Stimulated activated naive CD8-positive, alpha-beta T cell treated with anti-CD3 and anti-CD28 coated beads, Interleukin-15, amount 100 ng/mL, for 72 hours (primary cell): ENCODE measurements around the gene CLEC7A.

Source experiments
- ATAC-seq: fragments of 150-1000 bp; cut with Tn5 transposase; 2 replicates; pipeline ENCODE4 v1.10.0; 2021; ENCODE audit warnings: mild to moderate bottlenecking, moderate library complexity
- DNase-seq, 2 donors: peaks; one replicate each; pipeline ENCODE4 v3.0.0; 2021 to 2022
- H3K27ac Mint-ChIP-seq, 2 donors: one replicate each; pipeline ENCODE4 v1.8.0; 2022; ENCODE audit warnings: mild to moderate bottlenecking in 2 of 2, mixed read lengths in 2 of 2, moderate library complexity in 2 of 2
- H3K27me3 Mint-ChIP-seq: one replicate; pipeline ENCODE4 v1.8.0; 2022; ENCODE audit warnings: mixed read lengths
- H3K4me1 Mint-ChIP-seq: one replicate; pipeline ENCODE4 v1.8.0; 2022; ENCODE audit warnings: mild to moderate bottlenecking, mixed read lengths
- H3K4me3 Mint-ChIP-seq, 2 donors: one replicate each; pipeline ENCODE4 v1.8.0; 2022; ENCODE audit warnings: mild to moderate bottlenecking in 2 of 2, mixed read lengths in 2 of 2, moderate library complexity in 1 of 2
- H3K9me3 Mint-ChIP-seq, 2 donors: one replicate each; pipeline ENCODE4 v1.8.0; 2022; ENCODE audit warnings: mixed read lengths in 2 of 2

Gene CLEC7A

DNA sequence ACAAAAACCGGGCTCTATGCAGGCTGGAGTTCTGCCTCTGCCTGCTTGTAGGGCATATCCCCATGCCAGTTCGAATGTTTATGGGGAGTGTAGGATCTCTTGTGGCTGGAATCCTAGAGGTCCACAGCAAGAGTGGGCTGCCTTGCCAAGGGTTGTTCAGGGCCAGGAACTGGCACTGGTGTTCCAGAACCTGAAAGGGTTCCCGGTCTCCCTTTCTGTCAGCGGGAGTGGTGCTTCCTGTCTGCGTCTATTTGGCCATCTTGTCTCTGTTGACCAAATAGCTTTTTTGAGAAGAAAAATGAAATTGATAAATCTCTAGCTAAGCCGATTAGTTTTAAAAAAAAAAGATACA, 24.1 kb upstream of the CLEC7A start:
- H3K4me1 Mint-ChIP-seq = peaks cover 9% of the 10 kb centered on the region
- DNase-seq (no peak), ATAC-seq (no peak)
- peak overlapping the region; percentile 94 to 97 for H3K4me3 Mint-ChIP-seq
- no peak overlapping the region for H3K27ac Mint-ChIP-seq
- no peaks in the 10 kb centered on the region for H3K9me3 Mint-ChIP-seq
- H3K27me3 Mint-ChIP-seq = peaks cover 14% of the 10 kb centered on the region

DNA sequence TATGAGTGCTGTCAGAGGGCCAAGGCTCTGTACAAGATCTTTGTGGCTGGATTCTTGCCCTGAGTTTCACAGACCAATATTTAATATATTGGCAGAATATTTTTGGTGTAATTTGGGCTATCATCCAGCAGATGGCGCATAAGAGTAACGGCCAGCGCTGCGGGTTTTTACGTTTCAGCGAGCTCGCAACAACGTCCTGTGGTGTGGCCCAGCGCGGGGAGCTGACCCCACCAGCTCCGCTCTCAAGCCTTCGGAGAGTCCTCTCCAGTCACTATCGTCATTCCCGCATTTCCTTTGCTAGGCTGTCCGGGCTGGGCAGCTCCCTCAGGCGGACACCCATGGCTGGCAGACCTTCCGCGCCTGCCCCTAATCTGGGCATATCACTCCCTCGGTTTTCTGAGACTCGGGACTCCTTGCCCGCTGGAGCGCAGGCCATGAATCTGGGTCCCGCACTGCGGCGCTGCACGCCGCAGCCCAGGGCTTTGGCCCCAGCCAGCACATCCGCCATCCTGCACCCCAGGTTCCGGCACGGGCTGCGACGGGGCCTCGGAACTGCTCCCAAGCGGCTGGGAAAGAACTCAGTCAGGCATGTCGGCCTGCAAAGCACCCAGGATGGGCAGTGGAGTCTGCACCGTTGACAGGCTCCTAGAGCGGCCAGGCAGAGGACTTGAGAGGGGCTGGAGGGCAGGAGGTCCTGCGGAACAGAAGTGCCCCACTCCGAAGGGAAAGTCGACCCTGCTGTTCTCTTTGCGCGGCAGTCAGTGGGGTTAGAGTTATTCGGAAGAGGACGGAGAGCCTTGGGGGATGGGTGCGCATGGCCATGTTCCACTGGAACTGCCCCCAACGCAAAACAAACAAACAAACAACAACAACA, 23.5 kb upstream of the CLEC7A start:
- Mint-ChIP-seq H3K27me3 (peaks cover 11% of the 10 kb centered on the region), H3K4me3 (peak overlapping the region; percentile 94 to 97), H3K9me3 (no peaks in the 10 kb centered on the region), H3K27ac (peak overlapping the region; percentile 69 to 79), H3K4me1 (peaks cover 9% of the 10 kb centered on the region)
- ATAC-seq (peak; percentile 90), DNase-seq (peak; percentile 60 to 74)

DNA sequence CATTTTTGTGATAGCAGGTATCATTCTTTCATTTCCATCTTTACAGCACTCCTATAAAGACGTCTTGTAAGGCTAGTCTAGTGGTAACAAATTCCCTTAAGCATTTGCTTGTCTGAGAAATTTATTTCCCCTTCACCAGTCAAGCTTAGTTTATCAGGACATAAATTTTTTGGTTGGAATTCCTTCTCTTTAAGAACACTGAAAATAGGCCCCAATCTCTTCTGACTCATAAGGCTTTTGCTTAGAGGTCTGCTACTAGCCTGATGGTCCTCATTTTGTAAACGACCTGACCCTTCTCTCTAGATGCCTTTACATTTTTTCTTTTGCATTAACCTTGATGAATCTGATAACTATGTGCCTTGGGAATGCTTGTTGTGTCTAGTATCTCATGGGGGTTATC, 21.6 kb upstream of the CLEC7A start:
- Mint-ChIP-seq H3K4me1 (peaks cover 9% of the 10 kb centered on the region), H3K27me3 (peaks cover 11% of the 10 kb centered on the region)

DNA sequence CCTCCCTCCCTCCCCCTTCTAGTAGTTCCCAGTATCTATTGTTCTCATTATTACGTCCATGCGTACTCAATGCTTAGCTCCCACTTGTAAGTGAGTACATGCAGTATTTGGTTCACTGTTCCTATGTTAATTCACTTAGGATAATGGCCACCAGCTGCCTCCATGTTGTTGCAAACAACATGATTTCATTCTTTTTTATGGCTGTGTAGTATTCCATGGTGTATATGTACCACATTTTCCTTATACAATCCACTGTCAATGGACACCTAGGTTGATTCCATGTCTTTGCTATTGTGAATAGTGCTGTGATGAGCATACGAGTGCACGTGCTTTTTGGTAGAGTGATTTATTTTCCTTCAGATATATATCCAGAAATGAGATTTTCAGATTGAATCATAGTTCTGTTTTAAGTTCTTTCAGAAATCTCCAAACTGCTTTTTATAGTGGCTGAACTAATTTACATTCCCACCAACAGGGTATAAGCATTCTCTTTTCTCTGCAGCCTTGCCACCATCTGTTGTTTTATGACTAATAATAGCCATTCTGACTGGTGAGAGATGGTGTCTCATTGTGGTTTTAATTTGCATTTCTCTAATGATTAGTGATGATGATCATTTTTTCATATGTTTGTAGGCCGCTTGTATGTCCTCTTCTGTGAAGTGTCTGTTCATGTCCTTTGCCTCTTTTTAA, 17.9 kb upstream of the CLEC7A start:
- Mint-ChIP-seq H3K4me1 (no peaks in the 10 kb centered on the region), H3K27me3 (peaks cover 7% of the 10 kb centered on the region), H3K9me3 (no peaks in the 10 kb centered on the region), H3K27ac (no peak overlapping the region), H3K4me3 (no peak overlapping the region)
- ATAC-seq (peak; percentile 67), DNase-seq (no peak)

More for the DNA sequence above, 21.6 kb upstream of the CLEC7A start:
- Mint-ChIP-seq H3K27ac (no peak overlapping the region), H3K9me3 (no peaks in the 10 kb centered on the region), H3K4me3 (no peak overlapping the region)
- ATAC-seq (no peak), DNase-seq (no peak)

DNA sequence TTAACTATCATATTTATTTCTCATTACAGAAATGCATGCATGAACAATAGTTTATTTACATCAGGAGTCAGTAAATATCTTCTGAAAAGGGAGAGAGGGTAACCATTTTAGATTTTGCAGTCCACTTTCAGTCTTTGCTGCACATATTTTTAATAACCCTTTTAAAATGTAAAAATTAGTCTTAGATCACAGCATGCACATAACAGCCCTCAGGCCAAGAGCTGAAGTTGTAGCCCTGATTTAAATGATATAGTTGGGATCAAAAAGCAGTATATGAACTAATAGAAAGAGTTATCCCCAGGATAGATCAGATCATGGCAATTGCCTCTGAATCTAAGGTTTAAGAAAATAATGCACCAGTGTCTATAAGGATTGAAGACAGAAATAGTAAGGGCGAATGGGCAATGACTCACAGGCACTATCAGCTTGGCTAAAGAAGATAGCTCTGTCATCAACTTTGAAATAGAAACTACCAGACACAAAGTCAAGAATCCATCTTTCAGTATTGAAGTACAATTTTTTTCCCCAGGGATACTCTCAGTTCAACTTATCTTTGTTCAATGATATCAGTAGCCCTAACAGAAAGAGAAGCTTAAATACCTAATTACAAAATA, 13.1 kb upstream of the CLEC7A start:
- DNase-seq = no peak
- peak overlapping the region in 1 of 2 donors; percentile 17 for H3K27ac Mint-ChIP-seq

DNA sequence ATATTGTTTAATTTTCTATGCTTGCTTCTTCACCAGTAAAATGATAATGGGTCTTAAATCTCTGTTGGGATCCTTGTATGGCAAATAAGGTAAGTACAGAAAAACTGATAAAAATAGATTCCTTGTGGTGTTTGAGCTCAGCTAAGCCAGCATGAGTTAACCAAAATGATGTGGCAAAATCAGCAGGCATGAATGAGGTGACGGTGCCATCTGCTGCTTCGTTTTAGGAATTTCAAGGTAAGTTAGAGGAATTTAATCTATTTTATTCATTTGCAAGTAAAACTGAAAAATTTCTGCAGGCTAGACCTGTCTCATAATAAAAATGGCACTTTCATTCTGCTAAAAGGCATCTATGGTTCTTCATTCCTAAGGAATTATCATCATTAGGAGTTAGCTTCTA, 10.0 kb upstream of the CLEC7A start:
- peaks cover 6% of the 10 kb centered on the region for H3K27me3 Mint-ChIP-seq
- no peak overlapping the region for H3K4me3 Mint-ChIP-seq
- ATAC-seq (no peak), DNase-seq (peak; percentile 18 to 45)
- no peaks in the 10 kb centered on the region for H3K4me1 Mint-ChIP-seq
- H3K27ac Mint-ChIP-seq = no peak overlapping the region
- H3K9me3 Mint-ChIP-seq = no peaks in the 10 kb centered on the region

More for the DNA sequence above, 13.1 kb upstream of the CLEC7A start:
- Mint-ChIP-seq H3K9me3 (no peaks in the 10 kb centered on the region), H3K27me3 (peaks cover 7% of the 10 kb centered on the region), H3K4me1 (no peaks in the 10 kb centered on the region), H3K4me3 (no peak overlapping the region)
- no peak for ATAC-seq

DNA sequence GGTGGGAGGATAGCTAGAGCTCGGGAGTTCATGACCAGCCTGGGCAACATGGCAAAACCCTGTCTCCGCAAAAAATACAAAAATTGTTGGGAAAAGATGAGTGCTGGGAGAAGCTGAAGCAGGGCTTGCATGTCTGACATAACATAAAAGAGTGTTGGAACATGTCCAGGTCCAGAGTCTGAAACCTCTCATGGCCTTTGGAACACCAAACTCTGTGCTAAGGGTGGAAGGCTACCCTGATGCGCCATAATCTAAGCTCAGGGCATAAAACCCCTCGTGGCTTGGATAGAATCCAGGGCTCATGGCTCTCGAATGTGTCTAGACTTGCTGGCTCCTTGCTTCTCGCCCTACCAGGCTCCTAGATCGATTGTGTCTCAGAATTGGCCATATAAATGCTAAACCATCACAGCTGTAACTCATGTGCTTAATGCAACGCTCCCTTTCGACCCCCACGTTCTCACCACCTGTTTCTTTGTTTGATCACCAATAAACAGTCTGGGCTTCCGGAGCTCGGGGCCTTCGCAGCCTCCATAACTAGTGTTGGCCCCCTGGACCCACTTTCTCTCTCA, 6.7 kb upstream of the CLEC7A start:
- ATAC-seq (no peak), DNase-seq (no peak)
- H3K27me3 Mint-ChIP-seq = peaks cover 8% of the 10 kb centered on the region
- no peak overlapping the region for H3K4me3 Mint-ChIP-seq
- no peaks in the 10 kb centered on the region for H3K4me1 Mint-ChIP-seq
- H3K9me3 Mint-ChIP-seq = no peaks in the 10 kb centered on the region
- no peak overlapping the region for H3K27ac Mint-ChIP-seq

DNA sequence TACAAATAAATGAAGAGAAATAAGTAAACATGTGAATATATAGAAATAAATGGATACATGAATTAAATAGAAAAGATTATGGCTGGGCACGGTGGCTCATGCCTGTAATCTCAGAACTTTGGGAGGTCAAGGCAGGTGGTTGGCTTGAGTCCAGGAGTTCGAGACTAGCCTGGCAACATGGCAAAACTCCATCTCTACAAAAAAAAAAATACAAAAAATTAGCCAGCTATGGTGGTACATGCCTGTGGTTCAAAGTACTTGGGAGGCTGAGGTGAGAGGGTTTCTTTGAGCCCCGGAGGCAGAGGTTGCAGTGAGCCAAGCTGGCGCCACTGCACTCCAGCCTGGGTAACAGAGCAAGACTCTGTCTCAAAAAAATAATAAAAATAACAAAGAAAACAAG, 5.1 kb upstream of the CLEC7A start:
- no peak overlapping the region for H3K27ac Mint-ChIP-seq
- H3K27me3 Mint-ChIP-seq = peaks cover 8% of the 10 kb centered on the region
- no peak for ATAC-seq
- H3K4me3 Mint-ChIP-seq = no peak overlapping the region
- H3K4me1 Mint-ChIP-seq = peaks cover 4% of the 10 kb centered on the region
- no peak for DNase-seq
- H3K9me3 Mint-ChIP-seq = no peaks in the 10 kb centered on the region

DNA sequence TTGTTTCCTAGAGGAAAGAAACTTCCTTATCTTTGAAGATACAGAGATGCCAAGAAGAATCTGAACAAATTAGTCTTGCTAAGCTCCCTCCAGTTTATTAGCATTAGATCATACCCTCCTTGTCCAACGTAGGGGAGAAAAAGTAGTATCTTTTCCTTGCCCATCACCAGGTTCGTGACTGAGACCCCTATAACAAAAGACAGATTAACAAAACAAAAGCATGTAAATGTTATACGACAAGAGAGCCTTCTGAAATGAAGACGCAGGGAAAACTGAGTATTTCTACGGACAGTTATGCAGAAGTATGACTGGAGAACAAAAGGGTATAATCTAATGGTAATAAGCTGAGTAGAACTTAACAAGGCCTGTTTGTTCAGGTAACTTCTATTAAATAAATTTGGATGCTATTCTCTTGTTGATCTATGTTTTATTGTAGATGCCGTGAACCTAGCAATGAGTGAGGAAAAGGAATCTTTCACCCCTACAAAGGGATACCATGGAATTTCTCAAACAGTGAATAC, 2.9 kb upstream of the CLEC7A start:
- H3K27ac Mint-ChIP-seq = no peak overlapping the region
- no peaks in the 10 kb centered on the region for H3K9me3 Mint-ChIP-seq
- H3K4me1 Mint-ChIP-seq = peaks cover 10% of the 10 kb centered on the region
- peaks cover 18% of the 10 kb centered on the region for H3K27me3 Mint-ChIP-seq
- H3K4me3 Mint-ChIP-seq = no peak overlapping the region
- DNase-seq = no peak
- ATAC-seq = no peak

DNA sequence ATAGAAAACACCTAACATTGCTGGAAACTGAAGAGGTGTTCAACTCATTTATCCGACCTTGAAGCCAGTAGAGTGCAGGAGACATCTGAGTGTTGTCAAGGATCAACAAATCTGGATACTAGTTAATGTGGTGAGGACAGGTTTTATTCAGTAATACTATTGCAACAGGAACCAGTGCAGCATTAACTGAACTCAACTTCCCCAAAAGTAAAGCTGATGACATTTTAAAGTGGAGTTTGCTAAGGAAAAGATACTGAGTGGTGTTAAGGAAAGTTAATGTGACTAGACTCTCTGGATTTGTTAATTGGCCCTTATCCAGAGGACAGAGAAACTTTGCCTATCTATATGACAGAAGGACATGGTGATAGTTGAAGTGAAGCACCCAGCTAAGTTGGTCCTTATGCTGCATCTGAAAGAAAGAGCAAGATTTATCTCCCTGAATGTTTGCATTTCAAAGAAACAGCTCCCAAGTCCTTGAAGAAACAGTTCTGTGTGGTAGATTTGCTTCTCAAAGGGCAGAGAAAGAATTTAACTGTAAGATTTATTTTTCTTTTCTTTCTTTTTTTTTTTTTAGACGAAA, 1.2 kb upstream of the CLEC7A start:
- Mint-ChIP-seq H3K9me3 (no peaks in the 10 kb centered on the region), H3K27ac (no peak overlapping the region), H3K4me1 (peaks cover 10% of the 10 kb centered on the region), H3K4me3 (no peak overlapping the region), H3K27me3 (peaks cover 28% of the 10 kb centered on the region)
- ATAC-seq (no peak), DNase-seq (no peak)

DNA sequence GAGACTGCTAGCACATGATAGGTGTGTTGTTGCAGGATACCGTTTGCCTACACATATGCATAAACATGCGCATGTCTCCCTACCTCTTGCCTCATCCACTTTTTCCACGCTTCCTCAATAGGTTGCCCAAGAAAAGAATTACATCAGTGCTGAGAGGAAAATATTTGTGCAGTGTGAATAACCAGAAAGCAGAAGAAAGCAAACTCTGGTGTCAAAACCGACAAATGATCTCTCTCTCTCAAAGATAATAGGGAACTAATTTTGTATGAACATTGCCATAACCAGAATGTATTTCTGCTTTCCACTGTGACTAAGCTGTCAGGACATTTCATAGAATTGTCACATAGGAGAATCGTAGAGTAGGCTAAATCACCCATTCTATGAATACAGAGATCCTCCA, 1.3 kb downstream of the CLEC7A start:
- Mint-ChIP-seq H3K27ac (no peak overlapping the region), H3K4me1 (peaks cover 10% of the 10 kb centered on the region), H3K27me3 (peaks cover 28% of the 10 kb centered on the region), H3K4me3 (no peak overlapping the region), H3K9me3 (no peaks in the 10 kb centered on the region)
- ATAC-seq (no peak), DNase-seq (no peak)

DNA sequence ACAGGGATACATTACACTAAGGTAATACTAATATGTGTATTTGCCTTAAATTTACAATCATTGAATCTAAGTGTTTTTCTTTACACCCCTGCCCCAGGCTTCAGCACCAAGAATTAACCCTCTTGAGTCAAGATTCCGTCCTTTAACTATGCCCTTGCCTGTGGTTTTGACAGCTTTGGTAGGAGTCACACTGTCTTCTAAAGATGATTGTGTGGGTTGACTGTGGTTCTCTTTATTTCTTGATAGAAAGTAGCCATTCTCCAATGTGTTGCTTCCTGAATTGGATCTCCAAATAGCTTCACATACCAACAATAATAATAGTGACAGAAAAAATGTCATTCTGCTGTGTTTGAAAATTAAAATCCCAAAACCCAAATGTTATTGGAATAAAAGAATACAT, 3.6 kb downstream of the CLEC7A start:
- H3K4me1 Mint-ChIP-seq = peaks cover 10% of the 10 kb centered on the region
- H3K27me3 Mint-ChIP-seq = peaks cover 20% of the 10 kb centered on the region
- ATAC-seq = no peak
- no peak for DNase-seq
- no peaks in the 10 kb centered on the region for H3K9me3 Mint-ChIP-seq
- no peak overlapping the region for H3K27ac Mint-ChIP-seq
- H3K4me3 Mint-ChIP-seq = no peak overlapping the region

DNA sequence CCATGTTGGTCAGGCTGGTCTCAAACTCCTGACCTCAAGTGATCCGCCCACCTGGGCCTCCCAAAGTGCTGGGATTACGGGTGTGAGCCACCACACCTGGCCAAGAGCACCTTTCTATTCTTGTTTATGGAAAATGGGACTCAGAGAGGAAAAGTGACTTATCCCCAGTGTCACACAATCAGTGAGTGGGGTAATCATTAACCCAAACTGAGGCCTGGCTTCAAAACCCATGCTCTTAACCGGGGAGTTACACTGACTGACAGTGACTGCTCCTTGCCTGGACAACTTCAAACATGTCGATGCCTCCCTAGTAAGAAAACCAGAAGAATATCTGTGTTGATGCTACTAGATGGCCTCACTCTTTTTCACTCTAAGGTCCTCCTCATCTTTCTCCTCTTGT, 7.3 kb downstream of the CLEC7A start:
- H3K4me1 Mint-ChIP-seq = no peaks in the 10 kb centered on the region
- H3K4me3 Mint-ChIP-seq = no peak overlapping the region
- ATAC-seq = no peak
- peaks cover 7% of the 10 kb centered on the region for H3K27me3 Mint-ChIP-seq
- H3K27ac Mint-ChIP-seq = no peak overlapping the region
- H3K9me3 Mint-ChIP-seq = no peaks in the 10 kb centered on the region
- DNase-seq = no peak

DNA sequence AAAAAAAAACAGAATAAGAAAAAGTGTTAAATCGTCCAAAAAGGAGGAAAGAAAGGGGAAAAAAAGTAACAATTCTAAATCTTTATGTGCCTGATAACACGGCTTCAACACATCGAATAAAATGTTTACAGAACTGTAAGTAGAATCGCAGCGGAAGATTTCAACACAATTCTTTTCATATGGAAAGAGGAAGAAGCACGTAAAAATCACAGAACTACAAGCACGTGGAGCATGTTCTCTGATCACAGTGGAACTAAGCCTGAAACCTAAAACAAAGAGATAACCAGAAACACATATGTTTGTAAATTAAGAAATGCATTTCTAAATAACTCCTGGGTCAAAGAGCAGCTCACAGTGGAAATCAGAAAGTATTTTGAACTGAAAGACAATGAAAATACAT, 8.7 kb downstream of the CLEC7A start:
- no peaks in the 10 kb centered on the region for H3K4me1 Mint-ChIP-seq
- no peak overlapping the region for H3K27ac Mint-ChIP-seq
- DNase-seq (no peak), ATAC-seq (no peak)
- no peaks in the 10 kb centered on the region for H3K27me3 Mint-ChIP-seq
- no peaks in the 10 kb centered on the region for H3K9me3 Mint-ChIP-seq
- H3K4me3 Mint-ChIP-seq = no peak overlapping the region

DNA sequence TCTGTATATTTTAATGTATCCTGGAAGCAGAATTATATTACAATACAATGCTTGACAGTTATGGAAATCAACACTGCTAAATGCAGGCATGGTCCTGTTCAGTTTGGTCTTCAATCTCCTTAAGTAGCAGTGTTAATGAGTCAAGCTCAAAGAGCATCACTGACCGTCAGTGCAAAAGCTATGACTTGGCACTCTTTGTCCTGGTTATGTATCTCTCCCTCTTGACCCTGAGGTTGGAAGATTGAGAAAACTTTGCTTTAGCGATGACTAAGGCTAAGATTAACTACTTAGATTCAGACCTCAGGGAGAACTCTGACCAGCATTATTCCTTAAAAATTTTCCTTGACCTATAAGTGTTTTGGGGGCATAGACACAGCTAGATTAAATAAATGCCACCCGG, 10.9 kb downstream of the CLEC7A start:
- H3K9me3 Mint-ChIP-seq = no peaks in the 10 kb centered on the region
- DNase-seq (no peak), ATAC-seq (no peak)
- H3K27ac Mint-ChIP-seq = no peak overlapping the region
- no peak overlapping the region for H3K4me3 Mint-ChIP-seq
- no peaks in the 10 kb centered on the region for H3K27me3 Mint-ChIP-seq
- H3K4me1 Mint-ChIP-seq = no peaks in the 10 kb centered on the region
